Cardiac fibroblast (primary cell): ENCODE measurements around the gene ANXA11.

Source experiments
- DNase-seq, 2 donors: peaks; one replicate each; pipeline versions ENCODE4 v3.0.0 to v3.0.0-alpha.2; 2010; ENCODE audit warnings: low read depth in 2 of 2
- H3K4me3 ChIP-seq, 2 donors: replicated peaks in 1 of 2; 1 replicate in 1 of 2; 2 replicates in 1 of 2; pipeline ENCODE4 v1.5.1; 2011; ENCODE audit warnings: low read depth in 2 of 2, low read length in 2 of 2, mild to moderate bottlenecking in 2 of 2, moderate library complexity in 1 of 2
- TF ChIP-seq, protein P1 (sequence below): IDR thresholded peaks from one replicate; pipeline ENCODE4 v1.5.1; 2011; ENCODE audit warnings: low read depth, mild to moderate bottlenecking, low read length, inconsistent platforms

The ANXA11 gene

DNA sequence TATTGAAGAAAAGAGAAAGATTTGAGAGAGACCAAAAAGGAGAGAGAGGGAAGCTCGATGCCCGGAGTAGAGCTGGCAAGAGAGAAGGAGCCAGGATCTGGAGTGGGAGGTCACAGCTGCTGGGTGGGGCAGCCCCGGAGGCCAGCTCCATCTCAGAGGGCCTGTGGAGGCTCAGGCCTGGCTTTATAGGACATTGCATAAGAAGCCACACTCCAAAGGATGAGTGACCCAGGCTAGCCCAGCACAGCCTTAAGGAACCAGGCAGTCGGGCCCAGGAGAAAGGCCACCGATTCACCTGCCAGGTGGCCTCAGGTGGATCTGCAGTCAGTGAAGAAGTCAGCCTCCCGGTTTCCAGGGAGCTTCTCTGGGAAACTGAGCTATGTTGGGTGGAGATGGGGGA lies 72.1 kb downstream of the ANXA11 start:
- peak overlapping the region; percentile 56 to 63 for H3K4me3 ChIP-seq
- peak; percentile 56 to 70 for DNase-seq
- TF ChIP-seq, protein P1, sequence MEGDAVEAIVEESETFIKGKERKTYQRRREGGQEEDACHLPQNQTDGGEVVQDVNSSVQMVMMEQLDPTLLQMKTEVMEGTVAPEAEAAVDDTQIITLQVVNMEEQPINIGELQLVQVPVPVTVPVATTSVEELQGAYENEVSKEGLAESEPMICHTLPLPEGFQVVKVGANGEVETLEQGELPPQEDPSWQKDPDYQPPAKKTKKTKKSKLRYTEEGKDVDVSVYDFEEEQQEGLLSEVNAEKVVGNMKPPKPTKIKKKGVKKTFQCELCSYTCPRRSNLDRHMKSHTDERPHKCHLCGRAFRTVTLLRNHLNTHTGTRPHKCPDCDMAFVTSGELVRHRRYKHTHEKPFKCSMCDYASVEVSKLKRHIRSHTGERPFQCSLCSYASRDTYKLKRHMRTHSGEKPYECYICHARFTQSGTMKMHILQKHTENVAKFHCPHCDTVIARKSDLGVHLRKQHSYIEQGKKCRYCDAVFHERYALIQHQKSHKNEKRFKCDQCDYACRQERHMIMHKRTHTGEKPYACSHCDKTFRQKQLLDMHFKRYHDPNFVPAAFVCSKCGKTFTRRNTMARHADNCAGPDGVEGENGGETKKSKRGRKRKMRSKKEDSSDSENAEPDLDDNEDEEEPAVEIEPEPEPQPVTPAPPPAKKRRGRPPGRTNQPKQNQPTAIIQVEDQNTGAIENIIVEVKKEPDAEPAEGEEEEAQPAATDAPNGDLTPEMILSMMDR = no peak

DNA sequence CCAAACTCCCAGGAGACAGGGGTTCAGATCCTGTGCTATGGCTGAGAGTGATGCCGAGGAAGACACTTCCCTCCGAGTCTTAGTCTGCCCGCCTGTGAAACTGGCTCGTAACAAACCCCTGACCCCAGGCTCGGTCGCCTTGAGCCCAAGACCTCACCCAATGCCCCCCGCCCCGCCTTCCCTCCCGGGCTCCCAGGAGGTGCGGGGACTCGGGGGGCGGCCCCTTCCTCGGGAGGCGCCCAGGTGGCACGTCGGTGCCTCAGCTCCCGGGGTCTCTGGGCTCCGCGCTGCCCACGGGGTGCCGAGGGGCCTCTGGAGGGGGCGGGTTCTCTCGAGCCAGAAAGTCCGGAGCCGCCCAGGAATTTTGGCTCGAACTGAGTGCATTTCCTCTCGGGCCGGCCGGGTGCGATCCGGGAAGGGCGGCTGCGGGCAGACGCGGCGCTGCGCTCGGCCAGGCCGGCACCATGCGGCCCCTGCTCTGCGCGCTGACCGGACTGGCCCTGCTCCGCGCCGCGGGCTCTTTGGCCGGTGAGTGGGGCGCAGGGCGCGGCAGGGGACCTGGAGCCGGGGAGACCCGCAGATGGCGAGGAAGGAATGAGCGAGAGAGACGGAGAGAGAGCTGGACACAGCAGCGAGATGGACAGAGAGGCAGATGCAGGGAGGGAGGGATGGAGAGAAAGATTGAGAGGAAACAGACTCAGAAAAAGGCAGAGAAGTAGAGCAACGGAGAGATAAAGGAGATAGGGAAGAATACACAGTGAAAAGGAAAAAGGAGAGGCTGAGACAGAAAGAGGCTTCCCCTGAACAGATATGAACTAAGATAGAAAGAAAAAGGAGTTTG lies 72.8 kb downstream of the ANXA11 start, which contains the start of gene PLAC9:
Gene PLAC9, plus strand, starts transcription at position 432 of the 841 bp plus-strand sequence. Its CDS starts 33 bp downstream, at position 465.
- H3K4me3 ChIP-seq = peak within 1 kb of the TSS; percentile 56 to 63
- DNase-seq = peak; percentile 32 to 73
- TF ChIP-seq, protein P1 = no peak

DNA sequence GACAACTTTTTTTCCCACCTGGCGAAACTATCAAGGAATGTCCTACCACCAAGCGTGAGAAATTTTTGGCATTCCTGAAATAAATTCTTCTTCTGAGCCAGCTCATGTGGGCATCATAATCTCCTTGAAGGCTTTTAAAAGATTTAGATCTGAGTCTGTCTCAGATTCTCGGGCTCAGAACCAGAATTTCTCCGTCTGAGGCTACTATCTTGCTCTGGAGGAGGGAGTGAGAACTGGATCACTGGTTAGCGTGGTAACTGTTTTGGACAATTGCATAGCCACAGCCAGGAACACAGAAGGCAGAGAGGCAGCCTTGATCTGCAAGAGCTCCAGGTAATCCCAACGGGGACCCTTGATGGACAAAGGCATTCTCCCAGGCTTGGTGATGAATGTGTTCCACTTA lies 73.8 kb downstream of the ANXA11 start:
- TF ChIP-seq, protein P1 = no peak
- peak in 1 of 2 donors; percentile 15 for DNase-seq
- H3K4me3 ChIP-seq = no peak overlapping the region

DNA sequence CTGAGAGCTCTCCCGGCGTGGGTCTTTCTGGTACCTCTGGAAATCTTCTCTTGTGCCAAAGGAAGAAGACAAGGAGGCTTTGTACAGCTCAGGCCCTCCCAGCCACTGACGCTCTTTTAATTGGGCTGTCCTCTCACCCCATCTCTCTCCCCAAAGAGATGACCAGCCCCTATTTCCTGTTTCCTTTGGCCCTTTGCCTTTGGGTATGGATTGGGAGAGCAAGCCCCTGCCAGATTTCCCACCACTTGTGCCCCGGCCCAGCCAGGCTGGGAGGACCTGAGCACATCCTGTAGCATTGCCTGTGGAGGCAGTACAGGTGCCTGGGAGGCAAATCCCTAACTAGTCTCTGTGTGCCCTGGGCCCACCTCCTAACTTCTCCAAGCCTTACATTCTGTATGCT lies 78.5 kb downstream of the ANXA11 start:
- DNase-seq = no peak
- TF ChIP-seq, protein P1 = no peak
- H3K4me3 ChIP-seq = no peak overlapping the region

GRCh38 chr10:80122746-80123145 lies 82.6 kb downstream of the ANXA11 start:
- peak; percentile 80 to 88 for DNase-seq
- TF ChIP-seq, protein P1 = no peak

DNA sequence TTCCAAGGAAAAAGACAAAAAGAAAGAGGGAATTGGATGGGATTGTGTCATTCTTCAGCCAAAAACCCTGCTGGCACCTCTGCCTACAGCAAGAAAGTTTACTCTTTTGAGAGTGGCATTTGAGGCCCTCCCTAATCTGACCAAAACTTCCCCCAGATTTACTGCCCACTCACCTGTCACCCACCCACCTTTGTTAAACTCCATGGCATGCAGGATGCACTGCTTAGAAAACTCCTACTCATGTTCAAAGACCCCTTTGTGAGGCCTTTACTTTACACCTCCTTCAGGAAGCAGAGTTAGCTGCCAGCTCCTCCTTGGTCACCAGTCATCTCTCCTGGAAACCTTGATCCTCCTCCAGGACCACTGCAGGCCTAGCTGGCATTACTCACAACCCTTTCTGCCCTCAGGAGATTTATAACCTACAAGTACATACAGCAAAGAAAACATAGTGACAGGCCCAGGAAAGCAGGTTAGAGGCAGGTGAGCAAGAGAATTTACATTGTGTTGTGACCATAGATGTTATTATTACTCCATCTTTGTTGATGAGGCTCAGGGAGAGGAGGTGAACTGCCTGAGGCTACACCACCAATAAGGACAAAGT lies 83.1 kb downstream of the ANXA11 start:
- H3K4me3 ChIP-seq = no peak overlapping the region
- TF ChIP-seq, protein P1 = no peak
- peak in 1 of 2 donors; percentile 14 for DNase-seq

More at GRCh38 chr10:80122746-80123145, 82.6 kb downstream of the ANXA11 start:
- H3K4me3 ChIP-seq = no peak overlapping the region
